ENCODE measurements around the gene FGFR3.

GRCh38 chr4:1756893-1757779 is 36.0 kb upstream of the FGFR3 start:
- TF ChIP-seq POLR2A (IDR thresholded peaks at IDR 0.05) (no peak), EP300 (IDR thresholded peaks at IDR 0.05; ENCODE audit: low read depth) (no peak)
